GM10248 (cell line): Measurements from ENCODE around the gene LIMK2.

Experiments used
- CTCF ChIA-PET: fragments of 300-600 bp; sonication (Branson Sonifier 250); formaldehyde crosslinking; extraction: SDS; loops from one replicate; lab custom pipeline; 2021; ENCODE audit warnings: antibody characterized with exemption; lab: Yijun Ruan, JAX
- POLR2A ChIA-PET: fragments of 350-650 bp; sonication (Branson Sonifier 250); formaldehyde crosslinking; extraction: SDS; loops from one replicate; lab custom pipeline; 2020; ENCODE audit warnings: antibody characterized with exemption; lab: Yijun Ruan, JAX
- DNase-seq: peaks from one replicate; pipeline ENCODE4 v3.0.0; 2012; ENCODE audit errors: extremely low spot score
- CTCF ChIP-seq: IDR thresholded peaks from 2 replicates; pipeline ENCODE4 v1.5.1; 2012; ENCODE audit warnings: mild to moderate bottlenecking, low read depth; ENCODE audit errors: extremely low read depth, missing control alignments, control extremely low read depth

Gene LIMK2

GRCh38 chr22:31291481-31292235, 79.6 kb downstream of the LIMK2 start:
- no peak for DNase-seq
- TF ChIP-seq CTCF, result no peak
- CTCF ChIA-PET, result interaction anchor here (1.0 to 7.3 kb wide), 18 partner anchors 9 to 656 kb away, joined by 3 to 66 read pairs (median 6); partner anchors contain the start of genes LIMK2 and SLC35E4
- POLR2A ChIA-PET, result interaction anchor here (1.0 kb wide), 1 partner anchor 12 kb away, joined by 5 read pairs; no protein-coding TSS in a partner anchor

GRCh38 chr22:31292236-31292989, 80.3 kb downstream of the LIMK2 start, which contains the start of gene PIK3IP1:
PIK3IP1 (minus strand) TSS chr22:31292488; CDS start chr22:31292344, 144 bp downstream.
- POLR2A ChIA-PET, result interaction anchor here (1.0 kb wide), 1 partner anchor 13 kb away, joined by 5 read pairs; no protein-coding TSS in a partner anchor
- peak; percentile 80 for DNase-seq

GRCh38 chr22:31295360-31295759, 83.3 kb downstream of the LIMK2 start:
- no peak for TF ChIP-seq CTCF
- ChIA-PET CTCF (interaction anchor here (1.7 to 7.3 kb wide), 2 partner anchors 17 to 83 kb away, joined by 4 to 66 read pairs; partner anchors contain the start of gene LIMK2), POLR2A (no interaction called here)
- no peak for DNase-seq

More at GRCh38 chr22:31292236-31292989, 80.3 kb downstream of the LIMK2 start, which contains the start of gene PIK3IP1:
- peak; percentile 48 for TF ChIP-seq CTCF
- CTCF ChIA-PET, result interaction anchor here (0.7 to 7.3 kb wide), 20 partner anchors 9 to 657 kb away, joined by 3 to 66 read pairs (median 6); partner anchors contain the start of genes LIMK2, PATZ1 and SLC35E4

GRCh38 chr22:31295831-31296657, 83.9 kb downstream of the LIMK2 start:
- ChIA-PET CTCF (interaction anchor here (0.8 to 7.7 kb wide), 5 partner anchors 11 to 188 kb away, joined by 3 to 84 read pairs (median 4); partner anchors contain the start of gene LIMK2), POLR2A (no interaction called here)
- no peak for DNase-seq
- TF ChIP-seq CTCF, result no peak

GRCh38 chr22:31300896-31301295, 88.8 kb downstream of the LIMK2 start:
- DNase-seq, result no peak
- TF ChIP-seq CTCF, result no peak
- ChIA-PET CTCF (interaction anchor here (1.3 to 7.7 kb wide), 4 partner anchors 9 to 27 kb away, joined by 3 to 84 read pairs (median 14); partner anchors contain the start of gene PIK3IP1), POLR2A (interaction anchor here (1.7 kb wide), 1 partner anchor 11 kb away, joined by 3 read pairs; no protein-coding TSS in a partner anchor)
